Smooth muscle cell (in vitro differentiated cells): Measurements from ENCODE around the gene S100A2. TPM values are rescaled to one million over a fixed set of nuclear protein-coding genes. Genes with fewer than 3 reads are reported as not detected.

Experiments used
- DNase-seq: peaks from one replicate; lab custom pipeline; 2025; ENCODE audit not compliant: unreplicated experiment; lab: John Stamatoyannopoulos, UW
- H2AFZ ChIP-seq: fragments of 200-600 bp; sonication (generic); 2 replicates; pipeline ENCODE4 v1.6.0; 2016; ENCODE audit warnings: antibody characterized with exemption, low read depth, mild to moderate bottlenecking
- H3F3A ChIP-seq: fragments of 200-600 bp; sonication (generic); 2 replicates; pipeline ENCODE4 v1.6.0; 2017; ENCODE audit warnings: antibody characterized with exemption, low read depth
- H3K27ac ChIP-seq: fragments of 200-600 bp; sonication (generic); 2 replicates; pipeline ENCODE4 v1.5.1; 2016; ENCODE audit warnings: low read depth, mild to moderate bottlenecking
- H3K27me3 ChIP-seq: fragments of 200-600 bp; sonication (generic); 2 replicates; pipeline ENCODE4 v1.6.1; 2016; ENCODE audit warnings: low read depth, mild to moderate bottlenecking
- H3K36me3 ChIP-seq: fragments of 200-600 bp; sonication (generic); 2 replicates; pipeline ENCODE4 v1.5.1; 2016; ENCODE audit warnings: low read depth
- H3K4me1 ChIP-seq: fragments of 200-600 bp; sonication (generic); 2 replicates; pipeline ENCODE4 v1.5.1; 2016; ENCODE audit warnings: low read depth
- H3K4me2 ChIP-seq: fragments of 200-600 bp; sonication (generic); 2 replicates; pipeline ENCODE4 v1.6.0; 2016; ENCODE audit warnings: mild to moderate bottlenecking
- H3K4me3 ChIP-seq: fragments of 200-600 bp; sonication (generic); 2 replicates; pipeline ENCODE4 v1.5.1; 2016; ENCODE audit warnings: mild to moderate bottlenecking
- H3K79me2 ChIP-seq: fragments of 200-600 bp; sonication (generic); 2 replicates; pipeline ENCODE4 v1.6.0; 2016; ENCODE audit warnings: low read depth, mild to moderate bottlenecking
- H3K9ac ChIP-seq: fragments of 200-600 bp; sonication (generic); 2 replicates; pipeline ENCODE4 v1.6.0; 2016; ENCODE audit warnings: low read depth
- H3K9me3 ChIP-seq: fragments of 200-600 bp; sonication (generic); replicated peaks from 2 replicates; pipeline ENCODE4 v1.5.1; 2016; ENCODE audit warnings: low read depth
- H4K20me1 ChIP-seq: fragments of 200-600 bp; sonication (generic); 2 replicates; pipeline ENCODE4 v1.6.0; 2016; ENCODE audit warnings: low read depth
- CTCF ChIP-seq: fragments of 200-600 bp; sonication (generic); IDR thresholded peaks from 2 replicates; pipeline ENCODE4 v1.5.1; 2017; ENCODE audit warnings: borderline replicate concordance, mild to moderate bottlenecking, antibody characterized with exemption; ENCODE audit not compliant: insufficient read depth, poor library complexity, severe bottlenecking
- WGBS: methylation state at CpG from one replicate; pipeline ENCODE4 v1.1.7; 2016; ENCODE audit warnings: low lambda C conversion rate; 5-methylcytosine and 5-hydroxymethylcytosine counted together
- polyA plus RNA-seq: library from polyadenylated mRNA; unstranded; fragments of >200 nt; fragmentation: Nextera tagmentation; extraction: Ambion mirVana; gene quantifications from 2 replicates; pipeline ENCODE4 v1.2.1, GENCODE V29; 2016
- total RNA-seq: library from RNA; depleted of rRNA; stranded (reverse); fragments of >200 nt; gene quantifications from 2 replicates; pipeline ENCODE4 v1.2.3, GENCODE V29; 2014

The S100A2 gene
- total and polyA plus RNA-seq, 2 experiments from 2014 or later, result 7.3 to 16.6 TPM

GRCh38 chr1:153533689-153534201, 31.9 kb downstream of the S100A2 start:
- H3K4me3 ChIP-seq, result peak overlapping the region; percentile 61
- H2AFZ ChIP-seq, result no peak overlapping the region

GRCh38 chr1:153532769-153533599, 32.7 kb downstream of the S100A2 start:
- peak; percentile 94 for TF ChIP-seq CTCF
- 24% methylated on average over 34 of the region's 34 CpGs for WGBS
- peak overlapping the region; percentile 61 for H3K4me3 ChIP-seq
- H3K9ac ChIP-seq, result peak overlapping the region; percentile 86
- peaks cover 6% of the 10 kb centered on the region for H4K20me1 ChIP-seq
- H2AFZ ChIP-seq, result peak overlapping the region; percentile 41
- no peaks in the 10 kb centered on the region for H3K36me3 ChIP-seq
- peaks cover 10% of the 10 kb centered on the region for H3K4me1 ChIP-seq
- H3K27me3 ChIP-seq, result no peaks in the 10 kb centered on the region
- H3K27ac ChIP-seq, result peak overlapping the region; percentile 93
- H3K79me2 ChIP-seq, result peaks cover 10% of the 10 kb centered on the region
- no peaks in the 10 kb centered on the region for H3K9me3 ChIP-seq
- peak overlapping the region; percentile 88 for H3K4me2 ChIP-seq
- DNase-seq, result peak; percentile 80
- peaks cover 13% of the 10 kb centered on the region for H3F3A ChIP-seq

More at GRCh38 chr1:153533689-153534201, 31.9 kb downstream of the S100A2 start:
- H3K9ac ChIP-seq, result peak overlapping the region; percentile 86
- WGBS, result 24% methylated on average over 13 of the region's 13 CpGs
- H3K36me3 ChIP-seq, result no peaks in the 10 kb centered on the region
- H3K27me3 ChIP-seq, result no peaks in the 10 kb centered on the region
- H3K79me2 ChIP-seq, result peaks cover 10% of the 10 kb centered on the region
- H3K9me3 ChIP-seq, result no peaks in the 10 kb centered on the region
- H3K4me1 ChIP-seq, result peaks cover 16% of the 10 kb centered on the region
- peaks cover 6% of the 10 kb centered on the region for H4K20me1 ChIP-seq
- DNase-seq, result peak; percentile 48
- peaks cover 16% of the 10 kb centered on the region for H3F3A ChIP-seq
- no peak for TF ChIP-seq CTCF
- peak overlapping the region; percentile 88 for H3K4me2 ChIP-seq
- H3K27ac ChIP-seq, result peak overlapping the region; percentile 93

GRCh38 chr1:153532181-153532580, 33.5 kb downstream of the S100A2 start:
- H3K9me3 ChIP-seq, result no peaks in the 10 kb centered on the region
- WGBS, result 94% methylated on average over 2 of the region's 2 CpGs
- no peaks in the 10 kb centered on the region for H3K36me3 ChIP-seq
- H3K4me3 ChIP-seq, result no peak overlapping the region
- no peak for DNase-seq
- no peak overlapping the region for H3K9ac ChIP-seq
- H3K27me3 ChIP-seq, result no peaks in the 10 kb centered on the region
- H3K4me1 ChIP-seq, result peaks cover 10% of the 10 kb centered on the region
- H2AFZ ChIP-seq, result no peak overlapping the region
- H4K20me1 ChIP-seq, result peaks cover 6% of the 10 kb centered on the region
- no peak overlapping the region for H3K27ac ChIP-seq
- H3K79me2 ChIP-seq, result peaks cover 10% of the 10 kb centered on the region
- TF ChIP-seq CTCF, result no peak
- H3K4me2 ChIP-seq, result no peak overlapping the region
- H3F3A ChIP-seq, result peaks cover 13% of the 10 kb centered on the region
